Colonic mucosa (tissue), 4 donors: ENCODE data around the gene SSB. TPM values are rescaled to one million over a fixed set of nuclear protein-coding genes. Genes with fewer than 3 reads are reported as not detected.
"Not testable (repeated sequence)": the region's sequence is repeated elsewhere in the genome, so short reads cannot be mapped to it uniquely, and the experiment has no call there.

Experiments used
- DNase-seq: peaks from one replicate; pipeline ENCODE4 v3.0.0-alpha.2; 2020
- H3K27ac ChIP-seq: fragments of 200-600 bp; one replicate; pipeline ENCODE4 v1.8.0; 2021
- H3K27me3 ChIP-seq: fragments of 200-600 bp; one replicate; pipeline ENCODE4 v1.8.0; 2021
- H3K36me3 ChIP-seq: fragments of 200-600 bp; one replicate; pipeline ENCODE4 v1.8.0; 2021
- H3K4me1 ChIP-seq: fragments of 200-600 bp; one replicate; pipeline ENCODE4 v1.8.0; 2021; ENCODE audit warnings: mild to moderate bottlenecking
- H3K4me3 ChIP-seq: fragments of 200-600 bp; one replicate; pipeline ENCODE4 v1.8.0; 2021
- H3K9ac ChIP-seq, 2 donors: one replicate each; pipeline ENCODE4 v1.7.0; 2013; ENCODE audit warnings: control low read depth in 2 of 2, low read depth in 2 of 2, low read length in 2 of 2
- H3K9me3 ChIP-seq: fragments of 200-600 bp; one replicate; pipeline ENCODE4 v1.8.0; 2021
- CTCF ChIP-seq: fragments of 200-600 bp; IDR thresholded peaks from one replicate; pipeline ENCODE4 v1.8.0; 2022; ENCODE audit warnings: antibody characterized with exemption, mild to moderate bottlenecking
- intact Hi-C: fragments of 100-400 bp; cut with DNase I; formaldehyde crosslinking; loops from one replicate; pipeline ENCODE4 v1.14.1; 2022
- total RNA-seq, 2 donors: library from RNA; stranded (reverse); fragmentation: NEBNext Ultra II Directional in 1 of 2; extraction: Animal tissue kit (Norgen Biotek cat#: 25700) in 1 of 2; gene quantifications; one replicate each; pipeline ENCODE4 v1.2.1, GENCODE V29; 2021
- donor health status: healthy.
- donor health status: DM: no; HTN: no; CAD: no.
- donor health status: DM: no; HTN: no; CAD: no.

Gene SSB
- total RNA-seq, 2 donors from 2014 or later, result 49.5 to 83.4 TPM

- no peaks in the 10 kb centered on the region for H3K36me3 ChIP-seq
- no peaks in the 10 kb centered on the region for H3K9me3 ChIP-seq
- no peak overlapping the region for H3K4me3 ChIP-seq
- H3K4me1 ChIP-seq, result no peaks in the 10 kb centered on the region
- TF ChIP-seq CTCF, result no peak
- no peaks in the 10 kb centered on the region for H3K27me3 ChIP-seq
- no peak overlapping the region for H3K27ac ChIP-seq
- intact Hi-C loops, result no loop called here
- no peak for DNase-seq
- no peak overlapping the region for H3K9ac ChIP-seq
Measured at GRCh38 chr2:169803480-169803879, 4.8 kb downstream of the SSB start.

- intact Hi-C loops, result no loop called here
- no peak overlapping the region for H3K4me3 ChIP-seq
- H3K9me3 ChIP-seq, result no peaks in the 10 kb centered on the region
- TF ChIP-seq CTCF, result no peak
- no peak for DNase-seq
- H3K27me3 ChIP-seq, result no peaks in the 10 kb centered on the region
- no peak overlapping the region for H3K27ac ChIP-seq
- H3K4me1 ChIP-seq, result no peaks in the 10 kb centered on the region
- H3K36me3 ChIP-seq, result peaks cover 6% of the 10 kb centered on the region
- H3K9ac ChIP-seq, result no peak overlapping the region
Measured at GRCh38 chr2:169806586-169806985, 7.9 kb downstream of the SSB start.

GRCh38 chr2:169808221-169808620 lies 9.6 kb downstream of the SSB start:
- H3K27me3 ChIP-seq, result no peaks in the 10 kb centered on the region
- TF ChIP-seq CTCF, result no peak
- H3K4me1 ChIP-seq, result no peaks in the 10 kb centered on the region
- intact Hi-C loops, result no loop called here
- H3K9me3 ChIP-seq, result no peaks in the 10 kb centered on the region
- H3K9ac ChIP-seq, result no peak overlapping the region
- no peak overlapping the region for H3K4me3 ChIP-seq
- no peak overlapping the region for H3K27ac ChIP-seq
- DNase-seq, result no peak
- peaks cover 6% of the 10 kb centered on the region for H3K36me3 ChIP-seq

GRCh38 chr2:169815849-169816248 lies 17.2 kb downstream of the SSB start:
- intact Hi-C loops, result no loop called here
- H3K9ac ChIP-seq, result no peak overlapping the region

GRCh38 chr2:169816961-169817360 lies 18.3 kb downstream of the SSB start:
- intact Hi-C loops, result not testable (repeated sequence)

More at GRCh38 chr2:169815849-169816248, 17.2 kb downstream of the SSB start:
- TF ChIP-seq CTCF, result no peak
- no peaks in the 10 kb centered on the region for H3K9me3 ChIP-seq
- H3K4me3 ChIP-seq, result no peak overlapping the region
- DNase-seq, result no peak
- no peaks in the 10 kb centered on the region for H3K36me3 ChIP-seq
- no peaks in the 10 kb centered on the region for H3K27me3 ChIP-seq
- H3K27ac ChIP-seq, result no peak overlapping the region
- no peaks in the 10 kb centered on the region for H3K4me1 ChIP-seq

GRCh38 chr2:169817369-169817768 lies 18.7 kb downstream of the SSB start:
- H3K27me3 ChIP-seq, H3K27ac ChIP-seq, H3K4me3 ChIP-seq, H3K36me3 ChIP-seq, H3K4me1 ChIP-seq, H3K9me3 ChIP-seq, DNase-seq, H3K9ac ChIP-seq, intact Hi-C loops: not testable (repeated sequence)

More at GRCh38 chr2:169816961-169817360, 18.3 kb downstream of the SSB start:
- not testable (repeated sequence) for H3K4me1 ChIP-seq, H3K4me3 ChIP-seq, DNase-seq, H3K27me3 ChIP-seq, H3K9ac ChIP-seq, H3K9me3 ChIP-seq, H3K27ac ChIP-seq, H3K36me3 ChIP-seq

- Histone ChIP-seq H3K27ac (no peak overlapping the region), H3K27me3 (no peaks in the 10 kb centered on the region), H3K9ac (no peak overlapping the region), H3K36me3 (no peaks in the 10 kb centered on the region), H3K9me3 (no peaks in the 10 kb centered on the region), H3K4me1 (peaks cover 1% of the 10 kb centered on the region), H3K4me3 (no peak overlapping the region)
- no peak for TF ChIP-seq CTCF
- intact Hi-C loops, result no loop called here
- DNase-seq, result no peak
Measured at GRCh38 chr2:169818241-169818640, 19.6 kb downstream of the SSB start.
